ENCODE results near the gene SYNE2.

Gene SYNE2

DNA sequence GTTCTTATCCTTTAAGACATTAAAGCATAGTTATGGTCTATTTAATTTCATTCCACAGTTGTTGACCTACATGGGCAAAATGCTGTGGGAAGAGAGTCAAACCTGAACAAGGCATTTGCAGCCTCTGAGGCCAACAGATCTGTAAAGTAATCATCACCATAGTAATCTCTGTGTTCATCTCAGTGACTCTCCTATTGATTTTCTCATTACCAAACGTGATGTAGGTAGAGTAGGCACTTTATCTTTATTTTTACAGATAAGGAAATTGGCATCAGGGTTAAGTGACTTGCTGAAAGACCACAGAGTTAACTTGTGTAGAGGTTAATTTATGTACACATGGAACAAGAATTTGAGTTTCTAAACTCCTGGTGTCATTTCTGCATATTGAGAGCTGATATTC is 238.4 kb downstream of the SYNE2 start:
- TF ChIP-seq, protein P1, sequence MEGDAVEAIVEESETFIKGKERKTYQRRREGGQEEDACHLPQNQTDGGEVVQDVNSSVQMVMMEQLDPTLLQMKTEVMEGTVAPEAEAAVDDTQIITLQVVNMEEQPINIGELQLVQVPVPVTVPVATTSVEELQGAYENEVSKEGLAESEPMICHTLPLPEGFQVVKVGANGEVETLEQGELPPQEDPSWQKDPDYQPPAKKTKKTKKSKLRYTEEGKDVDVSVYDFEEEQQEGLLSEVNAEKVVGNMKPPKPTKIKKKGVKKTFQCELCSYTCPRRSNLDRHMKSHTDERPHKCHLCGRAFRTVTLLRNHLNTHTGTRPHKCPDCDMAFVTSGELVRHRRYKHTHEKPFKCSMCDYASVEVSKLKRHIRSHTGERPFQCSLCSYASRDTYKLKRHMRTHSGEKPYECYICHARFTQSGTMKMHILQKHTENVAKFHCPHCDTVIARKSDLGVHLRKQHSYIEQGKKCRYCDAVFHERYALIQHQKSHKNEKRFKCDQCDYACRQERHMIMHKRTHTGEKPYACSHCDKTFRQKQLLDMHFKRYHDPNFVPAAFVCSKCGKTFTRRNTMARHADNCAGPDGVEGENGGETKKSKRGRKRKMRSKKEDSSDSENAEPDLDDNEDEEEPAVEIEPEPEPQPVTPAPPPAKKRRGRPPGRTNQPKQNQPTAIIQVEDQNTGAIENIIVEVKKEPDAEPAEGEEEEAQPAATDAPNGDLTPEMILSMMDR (IDR thresholded peaks at IDR 0.05; ENCODE audit: insufficient read depth, low read depth, low read length, missing control alignments), result no peak
- no peak overlapping the region for H3K4me3 ChIP-seq (ENCODE audit: low read depth, low read length)

DNA sequence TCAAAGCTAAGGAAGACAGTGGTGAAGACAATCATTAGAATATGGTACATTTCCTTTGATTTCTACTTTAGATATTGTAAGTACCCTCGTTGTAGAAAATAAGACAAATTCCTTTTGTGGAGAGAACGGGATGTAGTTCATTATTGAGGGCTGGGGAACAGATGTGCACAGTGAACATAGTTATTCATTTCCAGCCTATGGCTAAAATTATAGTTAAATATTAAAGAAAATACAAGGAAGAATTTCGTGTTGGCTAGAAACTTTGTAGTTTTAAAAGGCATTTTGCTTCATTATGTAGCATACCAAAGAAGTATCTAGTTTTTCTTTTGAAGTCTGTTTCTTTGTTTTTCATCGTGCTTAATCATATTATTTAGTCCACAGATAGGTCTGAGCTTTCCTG is 239.5 kb downstream of the SYNE2 start:
- no peak overlapping the region for H3K4me3 ChIP-seq (ENCODE audit: low read depth, low read length)
- DNase-seq (ENCODE audit: low read depth), result no peak
- TF ChIP-seq, protein P1 (IDR thresholded peaks at IDR 0.05; ENCODE audit: insufficient read depth, low read depth, low read length, missing control alignments), result no peak

More for the DNA sequence above, 238.4 kb downstream of the SYNE2 start:
- DNase-seq (ENCODE audit: low read depth), result no peak

DNA sequence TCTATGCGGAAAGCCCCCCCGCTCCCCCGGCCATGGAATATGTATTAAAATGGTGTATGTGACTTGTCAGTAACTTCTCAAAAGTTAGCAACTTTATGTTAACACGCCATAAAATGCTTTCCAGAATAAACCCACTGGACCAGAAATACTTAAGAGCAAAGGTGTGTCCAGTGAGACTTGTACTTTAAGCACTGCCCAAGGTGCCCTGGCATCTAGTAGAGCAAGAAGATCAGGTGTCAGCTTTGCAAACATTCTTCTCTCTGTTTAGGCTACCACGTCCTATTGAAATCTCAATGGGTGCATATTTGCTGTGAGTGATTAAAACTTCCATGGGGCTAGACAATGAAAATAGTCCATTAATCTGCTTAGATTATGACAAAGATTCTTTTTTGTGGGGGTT is 240.1 kb downstream of the SYNE2 start:
- H3K4me3 ChIP-seq (ENCODE audit: low read depth, low read length), result no peak overlapping the region
- TF ChIP-seq, protein P1 (IDR thresholded peaks at IDR 0.05; ENCODE audit: insufficient read depth, low read depth, low read length, missing control alignments), result no peak
- no peak for DNase-seq (ENCODE audit: low read depth)

DNA sequence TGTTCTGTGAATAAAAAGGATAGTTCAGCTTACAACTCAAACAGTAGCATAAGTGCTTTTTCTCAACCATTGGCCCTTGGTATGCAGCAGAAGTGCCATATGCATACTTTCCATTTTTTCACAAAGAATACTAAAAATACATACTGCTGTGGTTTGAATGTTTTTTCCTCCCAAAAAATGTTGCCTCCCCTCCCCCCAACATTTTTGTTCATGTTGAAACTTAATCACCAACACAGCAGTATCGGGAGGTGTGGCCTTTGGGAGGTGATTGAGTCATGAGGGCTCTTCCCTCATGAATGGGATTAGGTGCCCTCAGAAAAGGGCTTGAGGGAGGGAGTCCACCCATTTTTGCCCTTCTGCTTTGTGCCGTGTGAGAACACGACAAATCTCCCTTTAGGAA is 242.8 kb downstream of the SYNE2 start:
- no peak overlapping the region for H3K4me3 ChIP-seq (ENCODE audit: low read depth, low read length)
- DNase-seq (ENCODE audit: low read depth), result no peak
- TF ChIP-seq, protein P1 (IDR thresholded peaks at IDR 0.05; ENCODE audit: insufficient read depth, low read depth, low read length, missing control alignments), result no peak

DNA sequence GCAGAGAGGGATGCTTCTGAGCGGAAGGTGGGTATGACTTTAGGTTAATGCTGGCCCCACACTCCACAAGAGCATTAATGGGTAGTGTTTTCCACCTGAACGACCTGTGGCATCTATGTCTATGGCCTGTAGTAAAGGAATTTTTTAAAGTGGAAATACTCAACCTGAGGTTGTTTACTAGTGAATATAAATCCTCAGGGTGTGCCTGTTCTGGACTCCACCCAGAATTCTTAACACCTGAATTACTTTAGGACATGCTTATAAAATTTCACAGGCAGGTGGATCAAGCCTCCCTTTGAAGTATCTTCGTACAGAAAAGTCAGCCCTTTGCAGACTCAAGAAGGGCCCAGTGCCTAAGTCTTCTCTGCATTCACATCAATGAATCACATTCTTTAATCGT is 245.3 kb downstream of the SYNE2 start:
- TF ChIP-seq, protein P1 (IDR thresholded peaks at IDR 0.05; ENCODE audit: insufficient read depth, low read depth, low read length, missing control alignments), result no peak
- no peak overlapping the region for H3K4me3 ChIP-seq (ENCODE audit: low read depth, low read length)
- no peak for DNase-seq (ENCODE audit: low read depth)

DNA sequence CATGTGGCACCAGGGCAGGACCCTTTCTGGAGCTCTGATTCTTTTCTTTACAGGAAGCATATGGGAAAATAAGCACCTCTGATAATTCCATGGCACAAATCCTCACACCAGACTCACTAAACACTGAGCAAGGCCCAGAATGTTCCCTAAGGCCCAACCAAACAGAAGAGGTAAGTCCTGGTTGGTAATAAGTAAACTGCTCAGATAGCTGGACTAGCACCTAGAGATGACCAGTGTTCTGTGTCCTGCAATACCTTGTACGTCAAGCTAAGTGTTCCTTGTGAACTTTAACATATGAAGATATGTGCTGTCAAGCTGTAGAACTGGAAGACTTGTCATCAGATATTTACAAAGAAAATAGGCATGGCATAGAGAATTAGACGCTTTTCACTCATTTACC is 254.6 kb downstream of the SYNE2 start:
- no peak for DNase-seq (ENCODE audit: low read depth)
- TF ChIP-seq, protein P1 (IDR thresholded peaks at IDR 0.05; ENCODE audit: insufficient read depth, low read depth, low read length, missing control alignments), result no peak
- H3K4me3 ChIP-seq (ENCODE audit: low read depth, low read length), result no peak overlapping the region

DNA sequence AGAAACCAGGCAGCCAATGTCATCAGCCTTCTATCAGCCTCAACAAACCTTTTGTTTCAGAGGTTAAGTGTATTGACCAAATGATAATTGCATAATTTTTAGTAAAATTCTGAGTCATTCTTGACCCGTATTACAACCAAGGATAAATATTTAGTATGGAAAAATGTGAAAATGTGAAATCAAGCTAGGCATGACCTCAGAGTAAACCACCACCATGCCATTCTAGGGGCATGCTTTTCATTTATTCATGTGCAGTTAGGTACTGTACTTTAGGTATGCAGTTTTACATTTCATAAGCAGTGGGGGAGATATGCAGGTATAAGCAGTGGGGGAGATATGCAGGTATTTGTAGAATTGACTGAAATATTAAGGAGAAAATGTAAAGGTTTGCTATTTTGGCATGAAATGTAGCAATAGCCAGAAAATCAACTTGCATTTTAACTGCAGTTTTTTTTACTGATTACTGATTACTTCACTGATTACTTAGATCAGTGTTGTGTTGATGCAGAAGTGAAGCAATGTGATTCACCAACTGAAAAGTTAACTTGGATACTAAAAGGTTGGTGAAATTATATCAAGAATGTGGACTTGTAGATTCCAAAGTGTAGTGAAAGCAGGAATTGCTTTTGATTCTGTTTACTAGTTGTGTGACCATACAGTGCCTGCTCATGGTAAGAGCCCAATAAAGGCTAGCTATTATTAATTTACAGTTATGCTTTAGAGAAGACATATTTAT is 257.2 kb downstream of the SYNE2 start:
- TF ChIP-seq, protein P1 (IDR thresholded peaks at IDR 0.05; ENCODE audit: insufficient read depth, low read depth, low read length, missing control alignments), result no peak
- DNase-seq (ENCODE audit: low read depth), result no peak
- H3K4me3 ChIP-seq (ENCODE audit: low read depth, low read length), result no peak overlapping the region

Measured in GM12865 (cell line).